GM18951 (cell line): ENCODE measurements around the gene POLN.

Experiments
- POLR2A ChIP-seq: IDR thresholded peaks from 4 replicates; pipeline ENCODE4 v1.6.1; 2011; ENCODE audit warnings: mild to moderate bottlenecking; ENCODE audit not compliant: insufficient read length, insufficient read depth; ENCODE audit errors: extremely low read depth
- in situ Hi-C: fragments of 300-500 bp; cut with MboI; formaldehyde crosslinking; loops from one replicate; pipeline ENCODE4 v1.12.0; 2022; ENCODE audit warnings: low sequenced_read_pairs, mixed read lengths, inconsistent platforms; ENCODE audit not compliant: unreplicated experiment

The POLN gene

DNA sequence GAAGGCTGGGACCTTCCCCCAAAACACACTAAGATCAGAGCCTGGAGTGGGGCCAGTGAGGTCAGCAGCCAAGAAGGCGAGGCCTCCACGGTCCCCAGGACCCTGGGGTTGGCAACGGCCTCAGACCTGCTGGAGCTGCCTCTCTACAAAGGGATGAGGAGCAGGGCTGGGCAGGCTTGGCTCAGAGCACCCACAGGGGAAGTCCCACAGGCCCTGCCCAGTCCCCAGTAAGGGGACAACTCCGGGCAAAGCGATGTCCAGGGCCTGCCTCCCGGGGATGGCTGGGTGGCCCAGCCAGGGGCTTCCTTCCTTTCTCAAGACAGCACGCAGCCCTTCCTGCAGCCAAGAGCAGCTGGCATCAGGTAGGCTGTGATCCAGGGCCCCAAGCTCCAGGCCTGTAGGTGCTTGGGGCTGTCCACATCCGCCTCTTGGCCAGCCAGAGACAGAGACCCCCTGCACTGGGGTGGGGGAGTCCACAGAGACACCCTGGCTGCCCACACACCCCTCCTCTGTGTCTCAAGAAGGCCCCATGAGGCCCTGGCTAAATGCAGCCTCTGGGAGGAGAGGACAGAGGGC, 14.3 kb upstream of the POLN start:
- in situ Hi-C loops, result no loop called here
- TF ChIP-seq POLR2A, result no peak

DNA sequence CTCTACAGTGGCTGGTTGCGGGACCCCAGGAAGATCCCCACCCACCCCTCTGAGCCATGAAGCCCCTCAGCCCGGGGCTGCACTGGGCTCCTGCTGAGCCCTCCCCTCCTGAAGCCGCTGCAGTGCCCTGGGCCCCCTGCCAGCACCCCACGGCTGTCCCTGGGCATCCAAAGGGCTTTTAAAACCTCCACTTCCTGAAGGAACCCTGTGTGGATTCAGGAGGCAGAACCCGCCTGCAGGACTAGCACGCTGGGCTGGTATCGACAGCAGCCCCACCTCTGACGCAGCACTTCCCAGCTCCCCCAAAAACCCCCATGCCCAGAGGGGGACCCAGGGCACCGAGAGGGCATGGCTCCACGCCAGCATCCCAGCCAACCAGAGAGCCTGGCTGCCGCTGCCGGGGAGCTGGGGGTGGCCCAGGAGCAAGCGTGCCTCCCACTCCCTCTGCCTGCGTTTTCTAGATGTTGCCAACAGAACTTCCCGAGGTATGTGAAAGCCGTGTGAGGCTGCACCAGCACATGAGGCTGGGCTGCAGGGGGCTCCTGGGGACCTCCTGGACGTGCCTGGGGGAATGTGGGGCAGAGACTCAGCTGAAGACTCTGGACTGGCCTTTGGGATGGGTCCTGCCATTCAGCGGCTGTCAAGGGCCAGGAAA, 13.7 kb upstream of the POLN start:
- in situ Hi-C loops, result no loop called here

DNA sequence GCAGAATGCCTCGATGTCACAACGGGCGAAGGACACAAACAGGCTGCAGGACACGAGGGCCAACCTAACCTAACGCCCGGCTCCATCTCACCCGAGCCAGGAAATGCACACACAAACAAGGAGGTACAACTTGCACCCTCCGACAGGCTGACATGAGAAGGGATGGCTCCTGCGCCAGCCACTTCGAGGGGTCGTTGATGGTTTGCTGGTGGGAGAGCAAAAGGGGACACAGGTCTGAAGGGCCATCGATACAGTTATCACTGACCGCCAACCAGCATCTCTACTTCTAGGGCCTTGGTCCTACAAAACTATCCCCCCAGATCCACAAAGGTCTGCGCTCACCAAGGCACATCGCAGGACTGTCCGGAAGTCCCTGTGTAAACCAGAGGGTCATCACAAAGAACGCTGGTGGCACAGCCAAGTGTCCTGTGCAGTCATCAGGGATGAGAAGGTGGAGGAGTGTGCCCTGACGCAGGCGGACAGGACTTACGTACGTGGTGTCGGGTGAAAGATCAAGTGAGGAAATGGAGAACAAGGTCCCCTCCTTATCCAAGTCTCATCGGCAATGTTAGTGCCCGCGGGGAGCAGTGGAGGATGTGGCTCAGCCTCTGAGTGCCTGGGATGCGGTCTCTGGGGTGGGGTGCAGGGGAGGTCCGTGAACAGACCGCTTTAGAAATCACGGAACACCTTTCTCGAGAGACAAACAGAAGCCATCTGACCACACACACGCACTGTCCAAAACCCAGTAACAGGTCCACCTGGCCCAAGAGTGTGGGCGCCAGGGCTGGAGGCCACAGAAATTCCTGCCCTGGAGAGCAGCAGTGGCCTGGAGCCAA, 13.0 kb upstream of the POLN start:
- TF ChIP-seq POLR2A, result no peak
- in situ Hi-C loops, result no loop called here

More for the DNA sequence above, 13.7 kb upstream of the POLN start:
- TF ChIP-seq POLR2A, result no peak

DNA sequence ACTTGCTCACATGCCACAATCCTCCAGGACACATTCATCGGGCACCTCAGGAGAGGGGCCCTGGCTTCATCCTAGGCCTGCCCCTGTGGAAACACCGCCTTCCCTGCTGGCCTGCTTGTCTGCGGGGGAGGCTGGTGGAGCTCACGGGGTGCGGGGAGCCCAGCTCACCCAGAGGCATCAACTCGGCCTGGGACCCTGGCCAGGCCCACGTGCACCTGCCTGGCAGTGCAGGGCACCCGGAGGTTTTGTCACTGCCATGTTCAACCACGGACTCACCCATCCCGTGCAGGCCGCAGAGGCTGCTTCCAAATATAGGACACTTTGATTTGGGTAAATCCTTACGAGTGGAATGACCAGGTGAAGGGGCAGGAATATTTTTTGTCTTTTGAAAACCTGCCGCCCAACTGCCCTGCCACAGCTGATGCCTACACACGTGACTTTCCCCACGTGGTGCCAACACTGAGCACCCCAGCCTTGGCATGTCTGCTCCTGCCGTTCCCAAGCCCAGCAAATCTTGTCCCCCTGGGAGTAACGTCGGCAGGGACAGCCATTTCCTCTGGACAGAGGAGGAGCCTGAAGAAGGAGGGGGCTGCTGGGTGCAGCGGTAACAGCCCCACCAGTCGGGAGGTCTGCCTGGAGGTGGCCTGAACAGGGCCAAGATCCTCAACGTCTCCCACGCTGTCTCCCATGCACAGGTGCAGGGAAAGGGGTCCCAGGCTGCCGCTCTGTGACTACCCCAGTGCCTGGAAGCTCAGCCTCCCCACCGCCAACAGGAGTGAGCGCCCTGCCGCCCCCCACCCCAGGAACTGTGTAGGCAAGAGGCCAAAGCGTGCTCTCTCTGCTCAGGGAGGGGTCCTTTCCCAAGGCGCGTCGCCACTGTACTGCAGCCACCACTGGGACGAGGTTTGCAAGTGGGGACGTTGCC, 11.5 kb upstream of the POLN start:
- TF ChIP-seq POLR2A, result no peak
- in situ Hi-C loops, result no loop called here

DNA sequence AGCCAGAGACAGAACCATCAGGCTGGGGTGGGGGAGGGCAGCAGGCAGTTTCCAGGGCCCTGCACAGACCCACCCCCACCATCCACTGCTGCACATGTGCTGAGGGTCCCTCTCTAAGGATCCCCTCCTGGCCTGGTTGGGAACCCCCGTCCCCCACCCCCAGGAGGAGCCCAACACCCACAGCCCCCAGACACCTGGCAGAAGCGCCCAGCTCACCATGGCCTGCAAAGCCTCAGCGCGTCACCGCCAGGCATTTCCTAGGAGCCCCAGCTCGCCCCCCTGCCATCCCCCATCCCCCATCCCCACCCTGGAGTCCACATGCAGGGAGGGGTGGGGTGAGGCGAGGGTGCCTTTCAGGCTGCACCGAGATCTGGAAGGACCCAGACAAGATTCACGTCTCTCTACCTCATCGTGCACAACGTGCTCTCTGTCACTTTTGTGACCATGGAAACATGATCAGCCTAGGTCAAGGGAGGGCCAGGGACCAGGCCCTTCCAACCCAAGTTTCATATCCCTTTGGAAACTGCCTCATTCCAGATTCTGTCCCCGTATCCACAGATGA, 10.7 kb upstream of the POLN start:
- no peak for TF ChIP-seq POLR2A
- in situ Hi-C loops, result no loop called here

DNA sequence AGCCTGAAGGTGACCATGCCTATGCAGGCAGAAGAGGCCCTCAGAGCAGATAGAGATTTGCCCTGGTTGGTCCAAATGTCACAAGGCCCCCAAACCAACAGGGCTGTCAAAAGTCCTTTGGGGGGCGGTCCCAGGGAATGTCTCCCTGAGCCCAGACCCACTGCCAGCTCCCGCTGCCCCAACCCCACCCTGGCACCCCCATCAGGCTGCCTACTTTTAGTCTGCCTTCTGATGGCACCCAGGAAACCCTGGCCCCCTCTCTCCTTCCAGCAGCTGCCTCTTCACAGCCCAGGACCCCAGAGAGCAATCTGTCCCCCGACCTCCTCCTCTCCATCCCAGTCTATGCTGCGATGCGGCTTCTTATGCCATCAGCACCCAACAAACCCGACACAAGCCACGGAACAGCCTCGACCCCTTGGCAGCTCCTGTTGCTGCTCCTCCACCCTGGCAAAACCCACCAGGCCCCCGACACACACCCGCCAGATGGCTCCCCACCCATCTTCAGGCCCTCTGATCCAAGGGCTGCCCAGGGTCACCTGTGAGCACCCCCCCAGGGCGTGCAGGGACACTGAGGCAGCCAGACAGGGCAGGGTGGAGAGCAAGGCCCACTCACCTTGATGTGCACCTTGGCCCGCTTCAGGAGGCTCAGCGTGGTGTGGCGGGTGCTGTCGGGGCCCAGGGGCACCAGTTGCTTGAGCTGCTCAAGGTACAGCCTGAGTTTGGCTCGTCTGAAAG, 10.0 kb upstream of the POLN start:
- in situ Hi-C loops, result no loop called here
- no peak for TF ChIP-seq POLR2A

DNA sequence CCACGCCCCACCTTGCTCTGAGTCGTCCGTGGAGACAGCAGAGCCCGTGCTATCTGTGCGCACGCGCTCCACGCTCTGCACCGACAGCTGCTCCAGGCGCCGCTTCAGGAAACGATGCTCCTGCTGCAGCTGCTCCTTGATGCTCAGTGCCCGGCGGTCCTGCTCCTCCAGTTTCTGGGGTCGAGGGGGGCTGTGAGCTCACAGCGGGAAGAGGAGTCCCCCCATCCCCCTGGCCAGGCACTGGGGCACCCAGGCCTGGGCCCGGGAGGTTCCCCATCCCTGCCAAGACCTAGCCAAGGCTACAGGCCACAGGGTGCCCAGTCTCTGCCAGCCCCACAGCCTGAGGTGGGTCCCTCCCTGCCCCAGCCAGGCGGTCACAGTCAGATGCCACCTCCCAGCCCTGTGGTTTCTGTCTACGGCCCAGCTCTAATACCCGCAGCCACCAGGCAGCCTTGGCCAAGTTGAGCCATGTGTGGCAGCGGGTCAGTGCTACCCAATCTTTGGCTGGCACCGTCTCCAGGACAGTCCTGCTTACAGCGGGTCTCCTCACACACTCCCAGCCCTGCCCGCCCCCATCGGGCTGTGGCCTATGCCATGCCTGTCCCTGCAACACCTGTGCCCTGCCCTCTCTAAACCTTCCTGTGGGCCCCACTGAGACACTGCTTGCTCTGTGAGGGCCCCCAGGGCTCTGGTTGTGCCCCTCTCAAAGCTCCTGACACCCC, 9.3 kb upstream of the POLN start:
- no peak for TF ChIP-seq POLR2A
- in situ Hi-C loops, result no loop called here

DNA sequence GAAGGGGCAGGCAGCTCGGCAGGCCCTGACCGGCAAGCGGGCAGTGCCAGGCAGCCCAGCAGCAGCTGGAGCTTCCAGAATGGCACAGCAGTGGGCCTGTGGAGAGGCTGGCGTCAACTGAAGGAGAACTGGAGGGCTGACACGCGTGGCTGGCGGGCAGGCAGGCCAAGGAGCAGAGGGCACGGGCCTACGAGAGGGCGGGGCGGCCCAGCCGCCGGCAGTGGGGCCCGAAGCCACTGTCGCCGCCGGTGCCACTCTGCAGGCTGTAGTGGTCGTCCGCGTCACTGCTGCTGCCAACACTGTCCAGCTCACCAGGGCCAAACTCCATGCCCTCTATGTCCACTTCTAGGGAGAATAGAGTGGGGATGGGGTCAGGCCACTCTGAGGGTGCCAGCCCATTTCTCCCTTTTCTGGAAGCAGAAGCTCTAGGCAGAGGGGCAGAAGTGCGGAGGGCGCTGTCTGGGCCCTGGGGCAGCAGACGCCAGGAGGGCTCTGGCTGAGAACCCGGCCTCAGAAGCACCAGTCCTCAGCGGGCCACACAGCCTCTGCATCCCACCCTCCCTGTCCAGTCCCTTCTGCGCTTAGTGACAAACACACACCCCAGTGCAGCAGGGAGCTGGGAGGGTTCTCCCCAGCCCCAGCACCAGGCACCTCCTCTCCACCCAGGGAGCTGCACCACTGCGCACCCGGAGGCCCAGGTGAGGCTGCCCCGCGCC, 8.6 kb upstream of the POLN start:
- in situ Hi-C loops, result no loop called here
- TF ChIP-seq POLR2A, result no peak

DNA sequence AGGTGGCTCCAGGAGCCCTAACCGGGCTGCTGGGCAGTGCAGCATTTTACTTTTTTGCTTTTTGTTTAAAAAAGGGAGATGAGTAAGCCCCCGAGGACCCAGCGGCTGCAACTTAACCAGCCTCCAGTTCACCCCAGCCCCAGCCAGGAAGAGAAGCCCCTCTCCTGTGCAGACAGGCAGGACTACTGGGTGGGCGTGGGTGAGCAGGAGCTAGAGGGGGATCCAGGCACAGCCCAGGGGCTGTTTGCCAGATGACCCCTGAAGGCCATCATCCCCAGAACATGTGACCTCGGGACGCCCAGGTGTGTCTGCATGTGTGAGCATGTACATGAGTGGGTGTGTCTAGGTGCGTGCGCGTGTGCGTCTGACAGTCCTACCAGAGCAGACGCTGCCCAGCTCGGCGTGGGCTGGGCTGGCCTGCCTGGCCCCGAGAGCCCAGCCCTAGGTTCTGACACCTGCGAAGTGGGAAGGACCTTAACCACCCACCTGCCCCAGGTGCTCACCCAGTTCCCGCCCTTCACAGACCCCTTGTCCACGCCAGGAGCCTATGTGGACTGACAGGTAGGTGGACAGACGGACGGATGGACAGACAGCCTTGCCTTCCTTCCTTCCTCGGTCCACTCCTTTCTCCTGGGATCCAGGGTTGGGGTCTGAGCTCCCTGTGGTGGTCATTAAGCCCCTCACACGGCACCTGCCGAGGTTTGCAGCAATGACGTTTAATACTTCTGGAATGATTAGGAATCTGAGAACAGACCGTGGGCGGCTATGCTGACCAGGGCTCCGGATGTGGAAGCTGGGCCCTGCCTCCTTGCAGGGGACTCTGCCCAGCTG, 7.8 kb upstream of the POLN start:
- TF ChIP-seq POLR2A, result no peak
- in situ Hi-C loops, result no loop called here

DNA sequence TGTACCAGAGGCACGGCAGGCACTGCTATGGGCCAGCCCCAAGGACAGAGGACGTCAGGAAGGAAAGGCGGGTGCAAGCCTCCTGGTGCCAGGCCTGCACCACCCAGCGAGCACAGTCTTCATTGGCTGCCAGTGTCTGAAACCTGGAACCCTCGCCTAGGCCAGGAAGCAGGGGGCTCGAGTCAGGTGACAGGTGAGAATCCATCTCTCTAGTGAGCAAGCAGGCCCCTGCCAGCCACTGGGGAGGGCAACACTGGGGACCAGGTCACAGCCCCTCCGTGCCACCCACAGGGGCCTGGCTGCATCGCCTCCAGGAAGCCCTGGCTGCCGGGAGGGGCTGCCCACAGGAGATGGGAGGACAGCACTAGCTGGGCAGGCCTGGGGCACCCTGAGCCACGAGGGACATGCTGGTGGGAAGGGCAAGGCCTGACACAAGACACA, 6.9 kb upstream of the POLN start:
- no peak for TF ChIP-seq POLR2A
- in situ Hi-C loops, result no loop called here
